Hepatocyte (in vitro differentiated cells): ENCODE measurements around the gene PRDX5.

Experiments used
- EZH2 ChIP-seq: fragments of 200-600 bp; sonication (generic); IDR thresholded peaks from 2 replicates; pipeline ENCODE4 v1.6.1; 2016; ENCODE audit warnings: antibody characterized with exemption, mild to moderate bottlenecking, borderline replicate concordance
- TF ChIP-seq, protein P1 (sequence below): fragments of 200-600 bp; sonication (generic); IDR thresholded peaks from 2 replicates; pipeline ENCODE4 v1.5.1; 2016; ENCODE audit warnings: antibody characterized with exemption, mild to moderate bottlenecking; ENCODE audit not compliant: poor library complexity

DNA sequence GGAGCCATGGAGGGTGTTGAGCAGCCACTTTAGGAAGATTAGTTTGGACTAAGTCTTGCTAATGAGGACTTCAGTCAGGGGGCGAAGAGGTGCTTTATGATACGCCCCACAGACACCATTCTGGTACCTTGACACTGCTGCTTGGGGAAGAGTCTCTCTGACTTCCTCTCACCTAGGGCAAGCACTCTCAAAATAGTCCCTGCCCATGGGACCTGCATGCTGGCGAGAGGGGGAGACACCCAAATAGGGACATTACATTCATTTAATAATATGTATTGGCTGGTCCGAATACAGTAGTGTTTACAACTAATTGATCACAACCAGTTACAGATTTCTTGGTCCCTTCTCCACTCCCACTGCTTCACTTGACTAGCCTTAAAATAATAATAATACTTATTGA, 22.2 kb upstream of the PRDX5 start:
- TF ChIP-seq, protein P1, sequence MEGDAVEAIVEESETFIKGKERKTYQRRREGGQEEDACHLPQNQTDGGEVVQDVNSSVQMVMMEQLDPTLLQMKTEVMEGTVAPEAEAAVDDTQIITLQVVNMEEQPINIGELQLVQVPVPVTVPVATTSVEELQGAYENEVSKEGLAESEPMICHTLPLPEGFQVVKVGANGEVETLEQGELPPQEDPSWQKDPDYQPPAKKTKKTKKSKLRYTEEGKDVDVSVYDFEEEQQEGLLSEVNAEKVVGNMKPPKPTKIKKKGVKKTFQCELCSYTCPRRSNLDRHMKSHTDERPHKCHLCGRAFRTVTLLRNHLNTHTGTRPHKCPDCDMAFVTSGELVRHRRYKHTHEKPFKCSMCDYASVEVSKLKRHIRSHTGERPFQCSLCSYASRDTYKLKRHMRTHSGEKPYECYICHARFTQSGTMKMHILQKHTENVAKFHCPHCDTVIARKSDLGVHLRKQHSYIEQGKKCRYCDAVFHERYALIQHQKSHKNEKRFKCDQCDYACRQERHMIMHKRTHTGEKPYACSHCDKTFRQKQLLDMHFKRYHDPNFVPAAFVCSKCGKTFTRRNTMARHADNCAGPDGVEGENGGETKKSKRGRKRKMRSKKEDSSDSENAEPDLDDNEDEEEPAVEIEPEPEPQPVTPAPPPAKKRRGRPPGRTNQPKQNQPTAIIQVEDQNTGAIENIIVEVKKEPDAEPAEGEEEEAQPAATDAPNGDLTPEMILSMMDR = no peak
- no peak for TF ChIP-seq EZH2
